HCT116 (cell line): ENCODE results near the gene TM7SF2. TPM values are rescaled to one million over a fixed set of nuclear protein-coding genes. Genes with fewer than 3 reads are reported as not detected.

ENCODE experiments used
- ATAC-seq: fragments of 200-7000 bp; cut with Tn5 transposase; 2 replicates; pipeline ENCODE4 v1.9.1; 2020; ENCODE audit warnings: mild to moderate bottlenecking, moderate library complexity
- BruUV-seq: library from RNA; stranded (reverse); fragments of 400-500 nt; replicated peaks from 2 replicates; lab custom pipeline; 2021; lab: Mats Ljungman, UMichigan
- CTCF ChIA-PET: fragments of 300-600 bp; sonication (Branson Sonifier 250); formaldehyde crosslinking; loops from one replicate; lab custom pipeline; 2021; ENCODE audit warnings: antibody characterized with exemption; lab: Charles Lee
- POLR2A ChIA-PET: fragments of 300-600, 350-600 bp; sonication (Branson Sonifier 250); formaldehyde crosslinking; loops from one replicate; lab custom pipeline; 2021; ENCODE audit warnings: antibody characterized with exemption; lab: Charles Lee
- RAD21 ChIA-PET, 2 experiments: fragments of 300-600 bp; sonication (Branson Sonifier 250); formaldehyde crosslinking; loops; one replicate each; lab custom pipeline; 2023; ENCODE audit warnings: low total read pairs in 2 of 2; ENCODE audit not compliant: uncharacterized antibody in 2 of 2, unreplicated experiment in 2 of 2, low non-redundant PET in 1 of 2; lab: Charles Lee
- DNase-seq: peaks from one replicate; pipeline ENCODE4 v3.0.0-alpha.2; 2010; ENCODE audit warnings: low read depth, low spot score
- H2AFZ ChIP-seq: fragments of 200-600 bp; shearing (Covaris generic), sonication (generic); 2 replicates; pipeline ENCODE4 v1.6.1; 2017; ENCODE audit warnings: low read depth, mixed run types, mixed read lengths, antibody characterized with exemption, low read length; ENCODE audit not compliant: poor library complexity, severe bottlenecking
- H3K27ac ChIP-seq: 2 replicates; pipeline ENCODE4 v1.5.1; 2012; ENCODE audit warnings: low read depth, low read length
- H3K27me3 ChIP-seq: fragments of 200-600 bp; sonication (generic); 2 replicates; pipeline ENCODE4 v1.6.1; 2016; ENCODE audit warnings: mixed run types, low read length, mixed read lengths; ENCODE audit not compliant: insufficient read depth
- H3K36me3 ChIP-seq, 2 experiments: fragments of 200-500 bp in 1 of 2; fragments of 200-600 bp in 1 of 2; sonication (Bioruptor generic) in 1 of 2; sonication (generic) in 1 of 2; 2 replicates each; pipeline versions ENCODE4 v1.5.1 to v1.6.1; 2014 to 2016; ENCODE audit warnings: low read length in 2 of 2, inconsistent platforms in 1 of 2, mixed read lengths in 1 of 2, mixed run types in 1 of 2; ENCODE audit not compliant: insufficient read depth in 2 of 2, control insufficient read depth in 1 of 2
- H3K4me1 ChIP-seq, 2 experiments: fragments of 200-600 bp in 1 of 2; sonication (generic) in 1 of 2; 2 replicates each; pipeline versions ENCODE4 v1.5.1 to v1.6.1; 2012 to 2017; ENCODE audit warnings: low read length in 2 of 2, inconsistent platforms in 1 of 2, mild to moderate bottlenecking in 1 of 2, mixed read lengths in 1 of 2, mixed run types in 1 of 2, moderate library complexity in 1 of 2; ENCODE audit not compliant: insufficient read depth in 2 of 2, control insufficient read depth in 1 of 2
- H3K4me2 ChIP-seq: fragments of 200-600 bp; sonication (generic); 2 replicates; pipeline ENCODE4 v1.6.1; 2017; ENCODE audit warnings: mixed run types, low read length, mixed read lengths
- H3K4me3 ChIP-seq, 2 experiments: fragments of 200-600 bp in 1 of 2; sonication (generic) in 1 of 2; replicated peaks in 1 of 2; 2 replicates each; pipeline ENCODE4 v1.5.1; 2011 to 2016; ENCODE audit warnings: low read length in 2 of 2, control low read depth in 1 of 2, low read depth in 1 of 2, mild to moderate bottlenecking in 1 of 2, mixed read lengths in 1 of 2, mixed run types in 1 of 2
- H3K79me2 ChIP-seq: fragments of 200-600 bp; sonication (generic); 2 replicates; pipeline ENCODE4 v1.6.1; 2017; ENCODE audit warnings: mild to moderate bottlenecking, mixed run types, low read length, moderate library complexity, mixed read lengths; ENCODE audit not compliant: insufficient read depth
- H3K9ac ChIP-seq: fragments of 200-600 bp; sonication (generic); 2 replicates; pipeline ENCODE4 v1.6.1; 2016; ENCODE audit warnings: low read length, mixed read lengths
- H3K9me2 ChIP-seq: fragments of 200-600 bp; sonication (generic), shearing (Covaris generic); 2 replicates; pipeline ENCODE4 v1.6.1; 2017; ENCODE audit warnings: mixed run types, mild to moderate bottlenecking, moderate library complexity; ENCODE audit not compliant: insufficient read depth
- H3K9me3 ChIP-seq, 2 experiments: fragments of 200-500 bp in 1 of 2; fragments of 200-600 bp in 1 of 2; sonication (Bioruptor generic) in 1 of 2; sonication (generic) in 1 of 2; 2 replicates each; pipeline ENCODE4 v1.6.1; 2014 to 2017; ENCODE audit warnings: low read length in 2 of 2, mixed read lengths in 2 of 2, inconsistent platforms in 1 of 2, low read depth in 1 of 2, mild to moderate bottlenecking in 1 of 2, mixed run types in 1 of 2, moderate library complexity in 1 of 2; ENCODE audit not compliant: control insufficient read depth in 1 of 2, insufficient read depth in 1 of 2
- H4K20me1 ChIP-seq: fragments of 200-600 bp; sonication (generic), shearing (Covaris generic); 2 replicates; pipeline ENCODE4 v1.6.1; 2017; ENCODE audit warnings: mixed run types, mild to moderate bottlenecking, moderate library complexity; ENCODE audit not compliant: insufficient read depth
- JUND ChIP-seq: IDR thresholded peaks from 2 replicates; pipeline ENCODE4 v1.6.1; 2012
- POLR2AphosphoS5 ChIP-seq: IDR thresholded peaks from 2 replicates; pipeline ENCODE4 v1.6.1; 2011; ENCODE audit warnings: mild to moderate bottlenecking, low read depth, low read length, moderate library complexity
- SRF ChIP-seq: IDR thresholded peaks from 2 replicates; pipeline ENCODE4 v1.6.1; 2012; ENCODE audit warnings: low read depth
- TCF7L2 ChIP-seq: IDR thresholded peaks from 2 replicates; pipeline ENCODE4 v1.7.0; 2011; ENCODE audit warnings: borderline replicate concordance, inconsistent platforms; ENCODE audit not compliant: insufficient read depth, insufficient read length; ENCODE audit errors: extremely low read depth
- YY1 ChIP-seq: IDR thresholded peaks from 2 replicates; pipeline ENCODE4 v1.6.1; 2011; ENCODE audit warnings: low read length, low read depth, moderate library complexity, mild to moderate bottlenecking; ENCODE audit not compliant: insufficient replicate concordance; ENCODE audit errors: extremely low read depth
- ZFX ChIP-seq: fragments of 450-650 bp; IDR thresholded peaks from 2 replicates; pipeline ENCODE4 v1.6.1; 2017
- intact Hi-C: fragments of 100-400 bp; cut with micrococcal nuclease; formaldehyde crosslinking; loops from 2 replicates; pipeline ENCODE4 v1.10.0; 2022
- total RNA-seq: library from RNA; stranded (reverse); gene quantifications from one replicate; pipeline ENCODE4 v1.2.1, GENCODE V29; 2021; ENCODE audit not compliant: unreplicated experiment
- TF ChIP-seq, protein P1 (sequence below): IDR thresholded peaks from 2 replicates; pipeline ENCODE4 v1.6.1; 2012
- TF ChIP-seq, protein P2 (sequence below), 3 experiments: fragments of 200-600 bp in 1 of 3; sonication (generic) in 1 of 3; IDR thresholded peaks in 2 of 3; conservative IDR thresholded peaks in 1 of 3; 2 replicates each; pipeline ENCODE4 v1.5.1; 2012 to 2017; ENCODE audit warnings: low read depth in 2 of 3, low read length in 2 of 3, antibody characterized with exemption in 1 of 3, borderline replicate concordance in 1 of 3, control low read depth in 1 of 3, mild to moderate bottlenecking in 1 of 3, mixed read lengths in 1 of 3, mixed run types in 1 of 3, moderate library complexity in 1 of 3; ENCODE audit not compliant: insufficient read depth in 1 of 3

TM7SF2 gene
- total RNA-seq, 1 experiment from 2014 or later, result 52.9 TPM

DNA sequence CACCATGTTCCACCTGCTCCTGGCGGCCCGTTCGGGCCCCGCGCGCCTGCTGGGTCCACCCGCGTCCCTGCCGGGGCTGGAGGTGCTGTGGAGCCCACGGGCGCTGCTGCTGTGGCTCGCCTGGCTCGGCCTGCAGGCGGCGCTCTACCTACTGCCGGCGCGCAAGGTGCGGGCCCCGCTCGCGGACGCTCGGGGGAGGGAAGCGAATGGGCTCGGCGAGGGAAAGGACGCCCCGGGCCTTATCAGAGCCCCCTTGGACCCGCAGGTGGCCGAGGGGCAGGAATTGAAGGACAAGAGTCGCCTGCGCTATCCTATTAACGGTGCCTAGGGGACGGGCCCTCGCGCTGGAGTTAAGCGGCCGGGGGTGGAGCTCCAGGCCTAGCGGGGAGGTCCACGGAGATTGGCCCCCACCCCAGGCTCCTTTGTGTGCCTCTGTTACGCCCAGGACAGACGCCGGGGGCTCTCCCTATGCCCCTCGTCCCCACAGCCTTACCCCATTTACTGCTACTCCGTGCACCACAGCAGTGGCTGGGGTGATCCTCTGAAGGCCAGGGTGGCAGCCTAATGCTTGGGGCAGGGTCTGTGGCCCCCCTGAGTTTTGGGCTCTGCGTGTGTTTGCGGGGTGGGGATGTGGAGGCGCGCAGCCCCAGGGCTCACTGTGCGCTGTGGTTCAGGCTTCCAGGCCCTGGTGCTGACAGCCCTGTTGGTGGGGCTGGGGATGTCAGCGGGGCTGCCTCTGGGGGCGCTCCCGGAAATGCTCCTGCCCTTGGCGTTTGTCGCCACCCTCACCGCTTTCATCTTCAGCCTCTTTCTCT, 1.1 kb downstream of the TM7SF2 start:
- Histone ChIP-seq H3K9me3 (no peaks in the 10 kb centered on the region), H3K79me2 (peaks cover 21% of the 10 kb centered on the region), H3K4me2 (peak overlapping the region; percentile 92), H3K27me3 (no peaks in the 10 kb centered on the region), H3K9me2 (no peaks in the 10 kb centered on the region), H3K27ac (peak overlapping the region; percentile 82), H2AFZ (no peak overlapping the region), H3K9ac (peak overlapping the region; percentile 68), H4K20me1 (no peaks in the 10 kb centered on the region), H3K36me3 (0 out of 4 replicates have a peak, but pooled peaks cover 0 to 10% of the 10 kb centered on the region in 2 experiments), H3K4me1 (peaks cover 22 to 52% of the 10 kb centered on the region in 2 experiments), H3K4me3 (peak overlapping the region; percentile 66 to 76)
- peak; percentile 53 for TF ChIP-seq YY1
- TF ChIP-seq TCF7L2, result peak; percentile 68
- TF ChIP-seq POLR2AphosphoS5, result peak; percentile 55
- TF ChIP-seq, protein P1, sequence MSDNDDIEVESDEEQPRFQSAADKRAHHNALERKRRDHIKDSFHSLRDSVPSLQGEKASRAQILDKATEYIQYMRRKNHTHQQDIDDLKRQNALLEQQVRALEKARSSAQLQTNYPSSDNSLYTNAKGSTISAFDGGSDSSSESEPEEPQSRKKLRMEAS, result no peak
- no peak for TF ChIP-seq JUND
- TF ChIP-seq, protein P2, sequence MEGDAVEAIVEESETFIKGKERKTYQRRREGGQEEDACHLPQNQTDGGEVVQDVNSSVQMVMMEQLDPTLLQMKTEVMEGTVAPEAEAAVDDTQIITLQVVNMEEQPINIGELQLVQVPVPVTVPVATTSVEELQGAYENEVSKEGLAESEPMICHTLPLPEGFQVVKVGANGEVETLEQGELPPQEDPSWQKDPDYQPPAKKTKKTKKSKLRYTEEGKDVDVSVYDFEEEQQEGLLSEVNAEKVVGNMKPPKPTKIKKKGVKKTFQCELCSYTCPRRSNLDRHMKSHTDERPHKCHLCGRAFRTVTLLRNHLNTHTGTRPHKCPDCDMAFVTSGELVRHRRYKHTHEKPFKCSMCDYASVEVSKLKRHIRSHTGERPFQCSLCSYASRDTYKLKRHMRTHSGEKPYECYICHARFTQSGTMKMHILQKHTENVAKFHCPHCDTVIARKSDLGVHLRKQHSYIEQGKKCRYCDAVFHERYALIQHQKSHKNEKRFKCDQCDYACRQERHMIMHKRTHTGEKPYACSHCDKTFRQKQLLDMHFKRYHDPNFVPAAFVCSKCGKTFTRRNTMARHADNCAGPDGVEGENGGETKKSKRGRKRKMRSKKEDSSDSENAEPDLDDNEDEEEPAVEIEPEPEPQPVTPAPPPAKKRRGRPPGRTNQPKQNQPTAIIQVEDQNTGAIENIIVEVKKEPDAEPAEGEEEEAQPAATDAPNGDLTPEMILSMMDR (IDR thresholded peaks at IDR 0.05 in 2 of 3, conservative IDR thresholded peaks at IDR 0.05 in 1 of 3; ENCODE audit: borderline replicate concordance in 1 of 3, insufficient read depth in 1 of 3, low read depth in 2 of 3, low read length in 2 of 3), result peak in 2 of 3 experiments; percentile 90; a peak in 4 of 6 replicates
- no peak for TF ChIP-seq SRF
- TF ChIP-seq ZFX, result 0 out of 2 replicates have a peak, but pooled peaks have one; percentile 35
- ChIA-PET CTCF (interaction anchor here (1.0 to 3.2 kb wide), 11 partner anchors 9 to 269 kb away, joined by 3 to 20 read pairs (median 4); partner anchors contain the start of genes ARL2, CAPN1, CDC42BPG and FAU), POLR2A (interaction anchor here (1.3 to 3.7 kb wide), 10 partner anchors 9 to 194 kb away, joined by 3 to 21 read pairs (median 9); partner anchors contain the start of genes ARL2, CAPN1, FAU and MRPL49), RAD21 (no interaction called here)
- peak; percentile 56 for ATAC-seq
- no TSS peak for BruUV-seq
- no peak for DNase-seq
- intact Hi-C loops, result loop anchor here (5.0 to 10.0 kb wide), 2 partner anchors 70 to 198 kb away; partner anchors contain the start of genes ATG2A and CAPN1
